ENCODE measurements around the gene PTPN23.

GRCh38 chr3:47443611-47443995 lies 62.8 kb downstream of the PTPN23 start:
- TF ChIP-seq EZH2phosphoT487 (IDR thresholded peaks at IDR 0.05; ENCODE audit: low read depth, severe bottlenecking, unreplicated experiment) (no peak), CTCF (IDR thresholded peaks at IDR 0.05; ENCODE audit: poor library complexity) (no peak)
